ENCODE measurements around the gene TMEM145.

DNA sequence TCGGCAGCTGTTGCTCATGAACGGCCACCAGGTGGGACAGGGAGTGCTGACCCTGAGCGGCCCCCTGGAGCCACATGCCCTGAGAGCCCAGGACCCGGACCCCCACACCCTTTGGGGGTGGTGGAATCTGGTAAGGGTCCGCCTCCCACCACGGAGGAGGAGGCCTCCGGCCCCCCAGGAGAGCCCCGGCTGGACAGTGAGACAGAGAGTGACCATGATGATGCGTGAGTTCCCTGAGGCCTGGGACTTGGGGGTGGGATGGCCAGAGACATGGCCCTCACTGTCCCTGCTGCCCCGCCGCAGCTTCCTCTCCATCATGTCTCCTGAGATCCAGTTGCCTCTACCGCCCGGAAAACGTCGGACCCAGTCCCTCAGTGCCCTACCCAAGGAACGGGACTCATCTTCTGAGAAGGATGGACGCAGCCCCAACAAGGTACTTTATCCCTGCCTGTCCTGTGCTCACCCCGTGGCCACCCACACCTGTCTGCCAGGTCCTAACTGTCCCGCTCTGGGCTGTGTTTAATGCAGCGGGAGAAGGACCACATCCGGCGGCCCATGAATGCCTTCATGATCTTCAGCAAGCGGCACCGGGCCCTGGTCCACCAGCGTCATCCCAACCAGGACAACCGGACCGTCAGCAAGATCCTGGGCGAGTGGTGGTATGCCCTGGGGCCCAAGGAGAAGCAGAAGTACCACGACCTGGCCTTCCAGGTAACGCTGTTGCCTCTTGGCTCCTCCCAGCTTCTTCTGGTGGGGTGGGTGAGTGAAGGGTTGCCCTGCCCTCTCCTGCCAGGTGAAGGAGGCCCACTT lies 25.9 kb upstream of the TMEM145 start:
- TF ChIP-seq POLR2A (IDR thresholded peaks at IDR 0.05; ENCODE audit: low read depth, low read length): no peak
- TF ChIP-seq POLR2AphosphoS5 (IDR thresholded peaks at IDR 0.05; ENCODE audit: low read depth, low read length): no peak

Data from GM12892 (cell line).